ENCODE data around the gene CCDC182. TPM values are rescaled to one million over a fixed set of nuclear protein-coding genes. Genes with fewer than 3 reads are reported as not detected.

Gene CCDC182
- total and polyA plus RNA-seq, 9 of the 15 experiments (the other 6 are each of a cell fraction or from before 2014, with no cell fraction given) = not detected

- in situ Hi-C loops (cut with MboI) = no loop called here
- no peak for ATAC-seq
- H3K27me3 ChIP-seq (ENCODE audit: control insufficient read depth in 2 of 2, insufficient read depth in 2 of 2, low read length in 2 of 2) = peaks cover 26 to 31% of the 10 kb centered on the region in 2 experiments
These were observed 37.0 kb upstream of the CCDC182 start for GRCh38 chr17:57782062-57782490.

GRCh38 chr17:57781386-57782061 lies 36.4 kb upstream of the CCDC182 start:
- Histone ChIP-seq H3K9me3 (replicated peaks; ENCODE audit: control insufficient read depth, insufficient read depth, low read depth, low read length) (no peaks in the 10 kb centered on the region), H3K4me3 (no peak overlapping the region), H4K20me1 (replicated peaks; ENCODE audit: control insufficient read depth, insufficient read depth, low read length) (no peaks in the 10 kb centered on the region; the same call in 1 of the 2 replicates), H3K27me3 (ENCODE audit: control insufficient read depth in 2 of 2, insufficient read depth in 2 of 2, low read length in 2 of 2) (peaks cover 27 to 36% of the 10 kb centered on the region in 2 experiments), H3K4me2 (ENCODE audit: insufficient read depth, low read length) (no peak overlapping the region), H3K9me1 (ENCODE audit: control insufficient read depth, insufficient read depth, low read length) (no peaks in the 10 kb centered on the region), H3K79me2 (ENCODE audit: control insufficient read depth, insufficient read depth, low read length) (no peaks in the 10 kb centered on the region), H3K9ac (ENCODE audit: insufficient read depth in 1 of 2, low read depth in 2 of 2, low read length in 2 of 2) (no peak overlapping the region), H3K36me3 (ENCODE audit: control insufficient read depth, insufficient read depth, low read length) (no peaks in the 10 kb centered on the region), H2AFZ (ENCODE audit: low read depth, low read length) (no peak overlapping the region), H3K27ac (ENCODE audit: extremely low read depth, low read depth, low read length) (no peak overlapping the region), H3K4me1 (replicated peaks in 1 of 2; ENCODE audit: control insufficient read depth in 2 of 2, insufficient read depth in 2 of 2, low read length in 2 of 2) (peaks cover 0 to 10% of the 10 kb centered on the region in 2 experiments; a peak in 2 of 5 replicates)
- DNase-seq (ENCODE audit: extremely low read depth in 1 of 4, low spot score in 3 of 4) = no peak
- in situ Hi-C loops (cut with MboI) = no loop called here
- intact Hi-C loops (cut with micrococcal nuclease) = no loop called here
- POLR2A ChIA-PET = interaction anchor here (1.2 kb wide), 1 partner anchor 8 kb away, joined by 5 read pairs; no protein-coding TSS in a partner anchor
- no TSS peak for BruUV-seq (replicated peaks)
- 9% methylated on average over 11 of the region's 11 CpGs for WGBS (ENCODE audit: insufficient coverage, low coverage, missing lambda C conversion rate)
- CTCF ChIA-PET (ENCODE audit: low intra/inter-chr PET ratio) = no interaction called here
- no peak for FAIRE-seq
- ATAC-seq = no peak
- no peak for TF ChIP-seq ZKSCAN8 (CRISPR knock-in tag; IDR thresholded peaks at IDR 0.05)
- TF ChIP-seq PCBP2 (IDR thresholded peaks at IDR 0.05; ENCODE audit: low read depth, low read length, poor library complexity, severe bottlenecking) = no peak
- TF ChIP-seq ZNF830 (CRISPR knock-in tag; IDR thresholded peaks at IDR 0.05) = no peak
- TF ChIP-seq HLTF (IDR thresholded peaks at IDR 0.05) = no peak
- no peak for TF ChIP-seq NR2C1 (IDR thresholded peaks at IDR 0.05)
- TF ChIP-seq NR2C1 (tag; IDR thresholded peaks at IDR 0.05) = no peak
- TF ChIP-seq ZNF3 (CRISPR knock-in tag; IDR thresholded peaks at IDR 0.05) = no peak
- no peak for TF ChIP-seq NFIC (IDR thresholded peaks at IDR 0.05)
- TF ChIP-seq GABPA (tag; conservative IDR thresholded peaks at IDR 0.05; ENCODE audit: low read depth) = no peak
- no peak for TF ChIP-seq MAZ (CRISPR knock-in tag; conservative IDR thresholded peaks at IDR 0.05 in 1 of 2, IDR thresholded peaks at IDR 0.05 in 1 of 2)
- no peak for TF ChIP-seq SRF (CRISPR knock-in tag; IDR thresholded peaks at IDR 0.05)

More at GRCh38 chr17:57782062-57782490, 37.0 kb upstream of the CCDC182 start:
- no TSS peak for BruUV-seq (replicated peaks)
- H3K4me3 ChIP-seq = no peak overlapping the region
- intact Hi-C loops (cut with micrococcal nuclease) = no loop called here
- WGBS (ENCODE audit: insufficient coverage, low coverage, missing lambda C conversion rate) = 5% methylated on average over 6 of the region's 6 CpGs
- H2AFZ ChIP-seq (ENCODE audit: low read depth, low read length) = no peak overlapping the region
- H3K4me2 ChIP-seq (ENCODE audit: insufficient read depth, low read length) = no peak overlapping the region
- POLR2A ChIA-PET = interaction anchor here (1.2 kb wide), 1 partner anchor 8 kb away, joined by 5 read pairs; no protein-coding TSS in a partner anchor
- H3K79me2 ChIP-seq (ENCODE audit: control insufficient read depth, insufficient read depth, low read length) = no peaks in the 10 kb centered on the region
- CTCF ChIA-PET (ENCODE audit: low intra/inter-chr PET ratio) = no interaction called here
- no peaks in the 10 kb centered on the region for H3K36me3 ChIP-seq (ENCODE audit: control insufficient read depth, insufficient read depth, low read length)
- no peak overlapping the region for H3K9ac ChIP-seq (ENCODE audit: insufficient read depth in 1 of 2, low read depth in 2 of 2, low read length in 2 of 2)
- no peak overlapping the region for H3K27ac ChIP-seq (ENCODE audit: extremely low read depth, low read depth, low read length)
- no peaks in the 10 kb centered on the region for H3K9me1 ChIP-seq (ENCODE audit: control insufficient read depth, insufficient read depth, low read length)
- TF ChIP-seq MAX (CRISPR knock-in tag; IDR thresholded peaks at IDR 0.05) = 0 out of 2 replicates have a peak, but pooled peaks have one; percentile 13
- TF ChIP-seq RBM25 (IDR thresholded peaks at IDR 0.05; ENCODE audit: low read depth, low read length, severe bottlenecking) = no peak
- no peaks in the 10 kb centered on the region; the same call in 1 of the 2 replicates for H4K20me1 ChIP-seq (replicated peaks; ENCODE audit: control insufficient read depth, insufficient read depth, low read length)
- no peaks in the 10 kb centered on the region for H3K9me3 ChIP-seq (replicated peaks; ENCODE audit: control insufficient read depth, insufficient read depth, low read depth, low read length)
- H3K4me1 ChIP-seq (replicated peaks in 1 of 2; ENCODE audit: control insufficient read depth in 2 of 2, insufficient read depth in 2 of 2, low read length in 2 of 2) = peaks cover 0 to 10% of the 10 kb centered on the region in 2 experiments; a peak in 2 of 5 replicates
- FAIRE-seq = no peak
- no peak for DNase-seq (ENCODE audit: extremely low read depth in 1 of 4, low spot score in 3 of 4)
